Pancreas (tissue), 10 donors: ENCODE measurements around the gene MYOM3. TPM values are rescaled to one million over a fixed set of nuclear protein-coding genes. Genes with fewer than 3 reads are reported as not detected.

Experiments used
- ATAC-seq, 4 donors: fragments of 200-7000 bp; cut with Tn5 transposase; one replicate each; pipeline versions ENCODE4 v1.8.0 to v1.9.1; 2020; ENCODE audit warnings: mild to moderate bottlenecking in 4 of 4, moderate library complexity in 4 of 4
- DNase-seq, 6 donors: peaks; one replicate each; pipeline ENCODE4 v3.0.0-alpha.2; 2020
- FAIRE-seq: peaks from 2 replicates; lab custom pipeline; 2012; peaks lifted over from hg19 to GRCh38; lab: Jason Lieb, UNC
- H3K27ac ChIP-seq, 4 donors: fragments of 200-600 bp; sonication (generic); 1 replicate in 3 of 4; 2 replicates in 1 of 4; pipeline versions ENCODE4 v1.5.0 to v1.8.0; 2020
- H3K27me3 ChIP-seq, 4 donors: fragments of 200-600 bp; one replicate each; pipeline ENCODE4 v1.8.0; 2021
- H3K36me3 ChIP-seq, 3 donors: fragments of 200-600 bp; sonication (generic) in 1 of 3; one replicate each; pipeline versions ENCODE4 v1.5.0 to v1.8.0; 2020 to 2021
- H3K4me1 ChIP-seq, 3 donors: fragments of 200-600 bp; one replicate each; pipeline ENCODE4 v1.8.0; 2021
- H3K4me3 ChIP-seq, 4 donors: fragments of 200-600 bp; sonication (generic) in 2 of 4; one replicate each; pipeline versions ENCODE4 v1.5.0 to v1.8.0; 2020 to 2021
- H3K9me3 ChIP-seq, 4 donors: fragments of 200-600 bp; one replicate each; pipeline ENCODE4 v1.8.0; 2021
- WGBS, 2 donors: extraction: QIAGEN DNeasy Blood & Tissue Kit; methylation state at CpG; one replicate each; pipeline ENCODE4 v1.1.7; 2013; 5-methylcytosine and 5-hydroxymethylcytosine counted together
- intact Hi-C, 3 donors: fragments of 100-400 bp; cut with DNase I; formaldehyde crosslinking; loops; one replicate each; pipeline versions ENCODE4 v1.11.1 to v1.14.2; 2022
- polyA plus RNA-seq, 2 donors: library from polyadenylated mRNA; stranded (reverse); fragments of 200-250 nt; gene quantifications; one replicate each; pipeline ENCODE4 v1.2.3, GENCODE V29; 2013
- total RNA-seq, 6 donors: library from RNA; stranded (reverse); fragmentation: NEBNext Ultra II Directional in 4 of 6; extraction: Animal tissue kit (Norgen Biotek cat#: 25700) in 4 of 6; gene quantifications; one replicate each; pipeline versions ENCODE4 v1.2.1 to v1.2.4, GENCODE V29; 2021 to 2023
- TF ChIP-seq, protein P1 (sequence below), 4 donors: fragments of 200-600 bp; sonication (generic) in 3 of 4; IDR thresholded peaks; one replicate each; pipeline versions ENCODE4 v1.5.0 to v1.8.0; 2021; ENCODE audit warnings: antibody characterized with exemption in 4 of 4
- donor health status: healthy with polysubstance abuse.
- donor health status: DM: no; HTN: no; CAD: no; lungs with moderate emphysema.
- donor health status: DM: no; HTN: no; CAD: no.
- donor health status: control.
- donor health status: control.
- donor health status: Bipolar disorder and iron deficiency.
- donor health status: DM: yes; HTN: yes; CAD: no.
- donor health status: DM: no; HTN: no; CAD: no.
- donor health status: DM: no; HTN: no; CAD: no.
- donor health status: DM: yes; HTN: yes; CAD: no.

Gene MYOM3
- total and polyA plus RNA-seq, 8 donors, result 0.38 to 1.7 (median 0.79) TPM

DNA sequence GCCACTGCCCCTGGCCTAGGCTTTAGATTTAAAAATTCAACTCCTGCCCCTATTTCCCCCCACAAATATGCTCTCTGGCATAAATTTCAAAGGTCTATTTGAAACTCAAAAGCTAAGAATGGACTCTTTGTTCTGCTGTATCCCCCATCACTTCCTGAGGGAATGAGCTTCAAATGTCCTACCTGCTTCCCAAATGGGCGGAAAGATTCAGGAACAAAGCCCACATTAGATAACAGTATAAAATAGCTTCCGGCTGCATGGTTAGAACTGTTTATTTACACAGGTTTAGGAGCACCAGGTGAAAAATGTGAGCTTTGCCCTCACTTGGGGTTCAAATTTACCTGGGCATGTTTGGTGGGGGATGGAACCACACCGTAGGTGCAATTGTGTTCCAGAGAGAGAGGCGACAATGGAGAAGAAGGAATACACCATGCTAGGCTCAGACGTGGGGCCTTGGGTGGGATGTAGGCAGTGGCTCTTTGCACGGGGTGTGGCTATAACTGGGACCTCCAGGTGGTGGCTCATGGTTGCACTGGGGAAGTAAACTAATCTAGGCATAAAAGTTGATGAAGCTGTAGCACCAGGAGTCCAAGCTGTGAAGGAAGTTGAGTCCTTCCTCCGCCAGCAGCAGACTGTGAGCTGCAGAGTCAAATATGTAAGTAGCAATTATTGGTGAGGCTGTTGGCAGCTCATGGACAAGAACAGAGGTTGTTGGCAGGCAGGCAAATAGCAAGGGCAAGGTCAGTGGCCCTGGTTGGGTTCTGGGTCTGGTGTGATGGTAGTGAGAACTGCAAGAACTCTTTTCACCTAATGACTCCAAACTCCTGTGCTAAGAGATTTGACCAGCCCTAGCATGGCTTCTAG lies 90.3 kb downstream of the MYOM3 start:
- no peaks in the 10 kb centered on the region for H3K9me3 ChIP-seq
- intact Hi-C loops, result loop anchor here in 2 of 3 donors (10.0 kb wide), 1 partner anchor 67 kb away; the partner anchor contains the start of gene PNRC2 (in 2 of the 2)
- ATAC-seq (peak; percentile 17 to 56 (median 36)), DNase-seq (peak in 4 of 6 donors; percentile 45 to 52 (median 47)), FAIRE-seq (no peak)
- H3K27ac ChIP-seq, result peak overlapping the region; percentile 48 to 69 (median 55)
- peaks cover 23 to 37% (median 26%) of the 10 kb centered on the region in 3 donors for H3K4me1 ChIP-seq
- H3K36me3 ChIP-seq, result no peaks in the 10 kb centered on the region
- H3K4me3 ChIP-seq, result no peak overlapping the region
- 25 to 30% methylated on average over 7 of the region's 7 CpGs for WGBS, 2 donors
- no peaks in the 10 kb centered on the region for H3K27me3 ChIP-seq
- TF ChIP-seq, protein P1, sequence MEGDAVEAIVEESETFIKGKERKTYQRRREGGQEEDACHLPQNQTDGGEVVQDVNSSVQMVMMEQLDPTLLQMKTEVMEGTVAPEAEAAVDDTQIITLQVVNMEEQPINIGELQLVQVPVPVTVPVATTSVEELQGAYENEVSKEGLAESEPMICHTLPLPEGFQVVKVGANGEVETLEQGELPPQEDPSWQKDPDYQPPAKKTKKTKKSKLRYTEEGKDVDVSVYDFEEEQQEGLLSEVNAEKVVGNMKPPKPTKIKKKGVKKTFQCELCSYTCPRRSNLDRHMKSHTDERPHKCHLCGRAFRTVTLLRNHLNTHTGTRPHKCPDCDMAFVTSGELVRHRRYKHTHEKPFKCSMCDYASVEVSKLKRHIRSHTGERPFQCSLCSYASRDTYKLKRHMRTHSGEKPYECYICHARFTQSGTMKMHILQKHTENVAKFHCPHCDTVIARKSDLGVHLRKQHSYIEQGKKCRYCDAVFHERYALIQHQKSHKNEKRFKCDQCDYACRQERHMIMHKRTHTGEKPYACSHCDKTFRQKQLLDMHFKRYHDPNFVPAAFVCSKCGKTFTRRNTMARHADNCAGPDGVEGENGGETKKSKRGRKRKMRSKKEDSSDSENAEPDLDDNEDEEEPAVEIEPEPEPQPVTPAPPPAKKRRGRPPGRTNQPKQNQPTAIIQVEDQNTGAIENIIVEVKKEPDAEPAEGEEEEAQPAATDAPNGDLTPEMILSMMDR (IDR thresholded peaks at IDR 0.05), result no peak

GRCh38 chr1:24020470-24020869 lies 91.5 kb downstream of the MYOM3 start:
- Histone ChIP-seq H3K27me3 (no peaks in the 10 kb centered on the region), H3K4me1 (peaks cover 33 to 44% (median 33%) of the 10 kb centered on the region in 3 donors), H3K4me3 (no peak overlapping the region), H3K36me3 (no peaks in the 10 kb centered on the region), H3K9me3 (no peaks in the 10 kb centered on the region), H3K27ac (peak overlapping the region in 2 of 4 donors; percentile 33 to 69)
- TF ChIP-seq, protein P1 (IDR thresholded peaks at IDR 0.05), result no peak
- 95 to 97% methylated on average over 3 of the region's 3 CpGs for WGBS, 2 donors
- no peak for ATAC-seq
- intact Hi-C loops, result loop anchor here in 2 of 3 donors (10.0 kb wide), 1 partner anchor 66 kb away; the partner anchor contains the start of gene PNRC2 (in 2 of the 2)
- FAIRE-seq, result no peak
- no peak for DNase-seq

GRCh38 chr1:24020025-24020424 lies 91.9 kb downstream of the MYOM3 start:
- DNase-seq (no peak), FAIRE-seq (no peak), ATAC-seq (no peak)
- H3K27ac ChIP-seq, result peak overlapping the region in 3 of 4 donors; percentile 33 to 91 (median 63)
- peaks cover 34 to 49% (median 37%) of the 10 kb centered on the region in 3 donors for H3K4me1 ChIP-seq
- no peak overlapping the region for H3K4me3 ChIP-seq
- intact Hi-C loops, result loop anchor here in 2 of 3 donors (10.0 kb wide), 1 partner anchor 65 kb away; the partner anchor contains the start of gene PNRC2 (in 2 of the 2)
- WGBS, 2 donors, result 85 to 91% methylated on average over 5 of the region's 5 CpGs
- no peaks in the 10 kb centered on the region for H3K36me3 ChIP-seq
- TF ChIP-seq, protein P1 (IDR thresholded peaks at IDR 0.05), result no peak
- H3K9me3 ChIP-seq, result no peaks in the 10 kb centered on the region
- H3K27me3 ChIP-seq, result no peaks in the 10 kb centered on the region

DNA sequence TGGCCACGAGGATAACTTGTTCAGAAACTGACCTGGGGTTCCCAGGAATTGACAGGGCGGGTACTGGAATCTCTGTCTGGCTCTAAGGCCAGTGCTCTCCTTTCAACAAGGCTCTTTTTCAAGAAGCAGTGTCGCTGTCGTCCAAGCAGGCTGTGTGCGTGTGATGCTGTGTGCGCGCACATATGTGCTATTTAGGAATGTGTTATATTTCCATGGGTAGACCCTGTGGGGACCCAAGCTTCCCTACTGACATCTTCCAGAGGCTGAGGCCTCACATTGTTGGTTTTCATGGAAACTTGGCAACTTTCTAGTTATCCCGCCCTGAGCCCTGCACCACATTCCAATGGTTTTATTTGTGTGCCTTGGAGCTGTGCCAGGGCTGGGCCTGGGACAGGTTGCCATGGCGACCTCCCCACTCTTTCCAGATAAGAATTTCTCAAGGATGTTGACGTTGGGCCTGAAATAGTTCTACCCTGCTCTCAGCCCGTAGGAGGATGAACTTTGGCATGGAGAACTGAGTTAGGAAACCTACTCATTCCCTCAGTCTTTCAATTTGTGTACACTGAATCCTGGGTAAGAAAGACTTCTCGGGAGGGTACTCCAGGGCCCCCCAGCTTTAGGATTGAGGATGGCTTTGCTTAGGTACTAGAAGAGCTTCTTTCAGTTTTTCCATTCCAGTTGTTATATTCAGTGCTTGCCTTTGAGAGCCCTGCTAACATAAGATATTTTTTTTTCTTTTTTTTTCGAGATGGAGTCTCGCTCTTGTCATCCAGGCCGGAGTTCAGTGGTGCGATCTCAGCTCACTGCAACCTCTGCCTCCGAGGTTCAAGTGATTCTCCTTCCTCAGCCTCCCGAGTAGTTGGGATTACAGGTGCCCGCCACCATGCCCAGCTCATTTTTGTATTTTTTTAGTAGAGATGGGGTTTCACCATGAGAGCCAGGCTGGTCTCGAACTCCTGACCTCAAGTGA lies 93.0 kb downstream of the MYOM3 start:
- no peaks in the 10 kb centered on the region for H3K36me3 ChIP-seq
- WGBS, 2 donors, result 25 to 31% methylated on average over 20 of the region's 20 CpGs
- no peaks in the 10 kb centered on the region for H3K9me3 ChIP-seq
- no peaks in the 10 kb centered on the region for H3K27me3 ChIP-seq
- peak; percentile 95 to 99 (median 98) for DNase-seq
- peak; percentile 94 for FAIRE-seq
- H3K4me3 ChIP-seq, result no peak overlapping the region
- peak overlapping the region; percentile 69 to 91 (median 80) for H3K27ac ChIP-seq
- peak; percentile 83 to 94 (median 90) for ATAC-seq
- TF ChIP-seq, protein P1 (IDR thresholded peaks at IDR 0.05), result no peak
- intact Hi-C loops, result no loop called here
- peaks cover 36 to 56% (median 41%) of the 10 kb centered on the region in 3 donors for H3K4me1 ChIP-seq
